ENCODE results near the gene RAB18.

RAB18 gene

GRCh38 chr10:27530477-27530876, 26.4 kb downstream of the RAB18 start:
- Histone ChIP-seq H3K36me3 (ENCODE audit: control insufficient read depth, low read length) (peaks cover 25% of the 10 kb centered on the region), H3K79me2 (ENCODE audit: control insufficient read depth, low read length) (peaks cover 19% of the 10 kb centered on the region), H3K9me3 (ENCODE audit: control insufficient read depth, insufficient read depth, low read length) (no peaks in the 10 kb centered on the region), H4K20me1 (ENCODE audit: control insufficient read depth, insufficient read depth, low read depth, low read length) (no peaks in the 10 kb centered on the region), H3F3A (ENCODE audit: control insufficient read depth, insufficient read depth) (no peaks in the 10 kb centered on the region), H3K27me3 (ENCODE audit: control insufficient read depth, low read length) (no peaks in the 10 kb centered on the region), H3K9me2 (replicated peaks; ENCODE audit: control insufficient read depth, low read length) (no peaks in the 10 kb centered on the region), H3K4me2 (ENCODE audit: low read length) (no peak overlapping the region), H3K27ac (ENCODE audit: low read depth, low read length) (no peak overlapping the region), H3K4me1 (ENCODE audit: control insufficient read depth, low read length) (no peaks in the 10 kb centered on the region), H3K4me3 (ENCODE audit: low read length) (no peak overlapping the region)
- TF ChIP-seq EZH2phosphoT487 (IDR thresholded peaks at IDR 0.05; ENCODE audit: borderline replicate concordance, low read length), result no peak
- TF ChIP-seq CTCF (IDR thresholded peaks at IDR 0.05; ENCODE audit: low read depth, low read length, poor library complexity, severe bottlenecking), result no peak

GRCh38 chr10:27531336-27531847, 27.3 kb downstream of the RAB18 start:
- no peak overlapping the region for H3K4me3 ChIP-seq (ENCODE audit: low read length)

GRCh38 chr10:27534161-27534700, 30.1 kb downstream of the RAB18 start:
- peaks cover 48% of the 10 kb centered on the region for H3K36me3 ChIP-seq (ENCODE audit: control insufficient read depth, low read length)
- H3K4me3 ChIP-seq (ENCODE audit: low read length), result no peak overlapping the region
- H3K9me3 ChIP-seq (ENCODE audit: control insufficient read depth, insufficient read depth, low read length), result no peaks in the 10 kb centered on the region
- no peaks in the 10 kb centered on the region for H3K9me2 ChIP-seq (replicated peaks; ENCODE audit: control insufficient read depth, low read length)
- H3K79me2 ChIP-seq (ENCODE audit: control insufficient read depth, low read length), result peaks cover 4% of the 10 kb centered on the region
- H3K27ac ChIP-seq (ENCODE audit: low read depth, low read length), result no peak overlapping the region
- no peaks in the 10 kb centered on the region for H3F3A ChIP-seq (ENCODE audit: control insufficient read depth, insufficient read depth)
- TF ChIP-seq EZH2phosphoT487 (IDR thresholded peaks at IDR 0.05; ENCODE audit: borderline replicate concordance, low read length) (no peak), CTCF (IDR thresholded peaks at IDR 0.05; ENCODE audit: low read depth, low read length, poor library complexity, severe bottlenecking) (no peak)
- H3K4me1 ChIP-seq (ENCODE audit: control insufficient read depth, low read length), result no peaks in the 10 kb centered on the region
- H4K20me1 ChIP-seq (ENCODE audit: control insufficient read depth, insufficient read depth, low read depth, low read length), result no peaks in the 10 kb centered on the region
- H3K27me3 ChIP-seq (ENCODE audit: control insufficient read depth, low read length), result no peaks in the 10 kb centered on the region
- H3K4me2 ChIP-seq (ENCODE audit: low read length), result no peak overlapping the region

More at GRCh38 chr10:27531336-27531847, 27.3 kb downstream of the RAB18 start:
- no peak for TF ChIP-seq EZH2phosphoT487 (IDR thresholded peaks at IDR 0.05; ENCODE audit: borderline replicate concordance, low read length)
- TF ChIP-seq CTCF (IDR thresholded peaks at IDR 0.05; ENCODE audit: low read depth, low read length, poor library complexity, severe bottlenecking), result no peak
- Histone ChIP-seq H3K36me3 (ENCODE audit: control insufficient read depth, low read length) (peaks cover 30% of the 10 kb centered on the region), H3K4me1 (ENCODE audit: control insufficient read depth, low read length) (no peaks in the 10 kb centered on the region), H3K27me3 (ENCODE audit: control insufficient read depth, low read length) (no peaks in the 10 kb centered on the region), H4K20me1 (ENCODE audit: control insufficient read depth, insufficient read depth, low read depth, low read length) (no peaks in the 10 kb centered on the region), H3K79me2 (ENCODE audit: control insufficient read depth, low read length) (peaks cover 13% of the 10 kb centered on the region), H3K9me2 (replicated peaks; ENCODE audit: control insufficient read depth, low read length) (no peaks in the 10 kb centered on the region), H3F3A (ENCODE audit: control insufficient read depth, insufficient read depth) (no peaks in the 10 kb centered on the region), H3K27ac (ENCODE audit: low read depth, low read length) (no peak overlapping the region), H3K9me3 (ENCODE audit: control insufficient read depth, insufficient read depth, low read length) (no peaks in the 10 kb centered on the region), H3K4me2 (ENCODE audit: low read length) (no peak overlapping the region)
